Measurements from ENCODE around the gene COL18A1. TPM values are rescaled to one million over a fixed set of nuclear protein-coding genes. Genes with fewer than 3 reads are reported as not detected.

Gene COL18A1
- total and polyA plus RNA-seq, 2 of the 8 experiments (the other 6 are each of a cell fraction or from before 2014, with no cell fraction given) = 145 to 201 TPM

GRCh38 chr21:45390831-45391742 lies 13.9 kb upstream of the COL18A1 start:
- Histone ChIP-seq H3K4me3 (ENCODE audit: extremely low read depth in 1 of 4, insufficient read depth in 2 of 4, low read depth in 3 of 4, low read length in 4 of 4) (no peak overlapping the region), H3K4ac (replicated peaks; ENCODE audit: insufficient read length, low read depth, low read length) (no peak overlapping the region), H2BK120ac (replicated peaks; ENCODE audit: low read depth, low read length) (no peak overlapping the region), H3K27ac (ENCODE audit: low read depth, low read length) (no peak overlapping the region), H3K4me2 (ENCODE audit: insufficient read depth in 1 of 2, low read depth in 2 of 2, low read length in 2 of 2) (no peak overlapping the region), H3K4me1 (replicated peaks in 1 of 4; ENCODE audit: control insufficient read depth in 3 of 4, insufficient read depth in 4 of 4, low read length in 3 of 4) (no peaks in the 10 kb centered on the region; a peak in 1 of 7 replicates), H4K8ac (ENCODE audit: extremely low read depth, insufficient read depth, low read length) (no peak overlapping the region; the same call in 1 of the 2 replicates), H2BK15ac (ENCODE audit: low read length) (no peak overlapping the region), H2BK12ac (ENCODE audit: low read depth, low read length) (no peak overlapping the region), H3K14ac (ENCODE audit: insufficient read length) (no peak overlapping the region), H2AK5ac (ENCODE audit: low read depth, low read length) (no peak overlapping the region), H3K23me2 (ENCODE audit: low read depth, low read length) (no peaks in the 10 kb centered on the region), H3K56ac (replicated peaks; ENCODE audit: insufficient read length, low read depth, low read length) (no peak overlapping the region), H2BK5ac (ENCODE audit: low read depth, low read length) (no peak overlapping the region), H3K79me1 (ENCODE audit: low read depth, low read length) (no peaks in the 10 kb centered on the region), H3K18ac (ENCODE audit: extremely low read depth, low read length) (no peak overlapping the region), H3K9ac (replicated peaks in 1 of 4; ENCODE audit: extremely low read depth in 1 of 4, low read depth in 3 of 4, low read length in 3 of 4) (no peak overlapping the region), H3K9me3 (ENCODE audit: insufficient read depth in 2 of 2, low read depth in 1 of 2, low read length in 1 of 2) (no peaks in the 10 kb centered on the region), H4K91ac (replicated peaks; ENCODE audit: insufficient read length, low read length) (no peak overlapping the region), H3K36me3 (ENCODE audit: control insufficient read depth in 2 of 4, insufficient read depth in 4 of 4, low read length in 3 of 4) (no peaks in the 10 kb centered on the region), H2AFZ (ENCODE audit: low read length) (no peak overlapping the region), H2BK20ac (ENCODE audit: low read length) (no peak overlapping the region), H3K23ac (ENCODE audit: insufficient read length) (no peak overlapping the region), H4K20me1 (replicated peaks in 1 of 2; ENCODE audit: control insufficient read depth in 1 of 2, insufficient read depth in 2 of 2, low read length in 2 of 2) (no peaks in the 10 kb centered on the region), H3K27me3 (replicated peaks in 1 of 4; ENCODE audit: control insufficient read depth in 3 of 4, extremely low read depth in 1 of 4, insufficient read depth in 3 of 4, low read length in 3 of 4) (0 out of 7 replicates have a peak, but pooled peaks cover 0 to 2% (median 0%) of the 10 kb centered on the region in 4 experiments), H4K5ac (ENCODE audit: insufficient read length, low read depth, low read length) (no peak overlapping the region), H3K79me2 (ENCODE audit: control insufficient read depth in 1 of 2, insufficient read depth in 2 of 2, low read length in 2 of 2) (no peaks in the 10 kb centered on the region)
- FAIRE-seq = no peak
- ChIA-PET CTCF (ENCODE audit: partially characterized antibody) (interaction anchor here (1.2 to 2.5 kb wide), 2 partner anchors 14 to 34 kb away, joined by 3 to 9 read pairs; no protein-coding TSS in a partner anchor), POLR2A (ENCODE audit: partially characterized antibody) (interaction anchor here (0.6 to 2.8 kb wide), 6 partner anchors 8 to 947 kb away, joined by 3 to 10 read pairs (median 3); no protein-coding TSS in a partner anchor)
- WGBS, 2 experiments (ENCODE audit: extremely low coverage in 1 of 2, insufficient coverage in 1 of 2, insufficient read length in 1 of 2, insufficient replicate concordance in 2 of 2, low coverage in 1 of 2, low lambda C conversion rate in 2 of 2, missing lambda C conversion rate in 1 of 2) = 89% methylated on average over 21 of the region's 32 CpGs; no CpG with 5 or more reads in 1 of the 2 experiments
- no peak for DNase-seq (ENCODE audit: low read depth in 1 of 2, low spot score in 2 of 2)
- TF ChIP-seq, protein P1, sequence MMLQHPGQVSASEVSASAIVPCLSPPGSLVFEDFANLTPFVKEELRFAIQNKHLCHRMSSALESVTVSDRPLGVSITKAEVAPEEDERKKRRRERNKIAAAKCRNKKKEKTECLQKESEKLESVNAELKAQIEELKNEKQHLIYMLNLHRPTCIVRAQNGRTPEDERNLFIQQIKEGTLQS (IDR thresholded peaks at IDR 0.05; ENCODE audit: insufficient read depth, low read depth, low read length) = no peak
- no peak for TF ChIP-seq PHF8 (conservative IDR thresholded peaks at IDR 0.05; ENCODE audit: low read depth, low read length)
- TF ChIP-seq HDAC6 (IDR thresholded peaks at IDR 0.05; ENCODE audit: low read depth, low read length) = no peak
- no peak for TF ChIP-seq FOSL1 (IDR thresholded peaks at IDR 0.05; ENCODE audit: insufficient read depth, low read depth, low read length)
- no peak for TF ChIP-seq TAF1 (IDR thresholded peaks at IDR 0.05; ENCODE audit: low read depth, low read length)
- TF ChIP-seq RAD21 (IDR thresholded peaks at IDR 0.05 in 1 of 2, conservative IDR thresholded peaks at IDR 0.05 in 1 of 2; ENCODE audit: low read depth in 2 of 2, low read length in 2 of 2) = no peak
- no peak for TF ChIP-seq POLR2A (IDR thresholded peaks at IDR 0.05; ENCODE audit: control extremely low read depth in 1 of 2, low read depth in 2 of 2, low read length in 2 of 2)
- TF ChIP-seq, protein P2, sequence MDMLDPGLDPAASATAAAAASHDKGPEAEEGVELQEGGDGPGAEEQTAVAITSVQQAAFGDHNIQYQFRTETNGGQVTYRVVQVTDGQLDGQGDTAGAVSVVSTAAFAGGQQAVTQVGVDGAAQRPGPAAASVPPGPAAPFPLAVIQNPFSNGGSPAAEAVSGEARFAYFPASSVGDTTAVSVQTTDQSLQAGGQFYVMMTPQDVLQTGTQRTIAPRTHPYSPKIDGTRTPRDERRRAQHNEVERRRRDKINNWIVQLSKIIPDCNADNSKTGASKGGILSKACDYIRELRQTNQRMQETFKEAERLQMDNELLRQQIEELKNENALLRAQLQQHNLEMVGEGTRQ (IDR thresholded peaks at IDR 0.05; ENCODE audit: low read length) = no peak
- TF ChIP-seq RBBP5 (IDR thresholded peaks at IDR 0.05; ENCODE audit: borderline replicate concordance, low read depth, low read length) = no peak
- no peak for TF ChIP-seq JUN (IDR thresholded peaks at IDR 0.05; ENCODE audit: low read depth, low read length)

Data from H1 (cell line).